ENCODE results near the gene ANKRD11.
A peak's percentile ranks its signal among the peaks of the same experiment; 100 is the strongest.
"Not testable (repeated sequence)": the region's sequence is repeated elsewhere in the genome, so short reads cannot be mapped to it uniquely, and the experiment has no call there.

Gene ANKRD11

DNA sequence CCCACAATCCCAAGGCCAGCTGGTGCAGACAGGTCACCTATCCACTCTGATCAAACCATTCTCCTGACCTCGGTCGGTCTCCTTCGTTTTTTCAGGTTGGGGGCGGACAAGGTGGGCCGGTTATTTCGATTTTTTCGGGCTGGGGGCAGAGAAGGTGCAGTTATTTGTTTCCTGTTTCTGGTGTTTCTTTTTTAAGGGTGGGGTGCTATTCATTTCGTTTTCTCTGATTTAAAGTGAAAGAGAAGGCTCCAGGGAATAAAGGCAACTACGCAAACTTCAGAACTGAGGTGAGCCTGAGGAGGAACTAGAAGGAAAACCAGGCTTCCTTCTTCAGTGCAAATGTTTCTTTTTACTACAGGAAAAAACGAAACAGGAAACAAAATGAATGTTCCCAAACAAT is 64.8 kb downstream of the ANKRD11 start:
- DNase-seq, result no peak

DNA sequence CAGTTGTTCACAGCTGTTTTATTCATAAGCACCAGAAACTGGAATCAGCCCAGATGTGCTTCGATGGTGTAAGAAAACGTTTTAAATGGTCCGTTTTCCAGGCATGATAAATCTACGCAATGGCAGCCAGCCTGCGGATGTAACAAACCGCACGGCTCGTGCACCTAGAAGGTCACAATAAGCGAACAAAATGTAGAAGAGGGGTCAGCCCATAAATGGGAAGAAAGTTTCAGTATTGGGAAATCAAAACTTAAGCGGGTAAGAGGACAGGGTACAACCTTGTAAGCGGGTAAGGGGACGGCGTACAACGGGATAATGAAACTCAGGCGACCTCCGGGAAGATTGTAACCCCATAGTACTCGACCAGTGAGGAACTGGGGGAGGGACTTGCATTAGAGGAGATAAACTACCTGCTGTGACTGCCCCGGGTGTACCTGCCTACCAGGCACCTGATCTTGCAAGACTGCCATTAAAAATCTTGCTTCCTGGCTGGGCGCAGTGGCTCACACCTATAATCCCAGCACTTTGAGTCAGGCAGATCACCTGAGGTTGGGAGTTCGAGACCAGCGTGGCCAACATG is 66.6 kb downstream of the ANKRD11 start:
- DNase-seq, result no peak

DNA sequence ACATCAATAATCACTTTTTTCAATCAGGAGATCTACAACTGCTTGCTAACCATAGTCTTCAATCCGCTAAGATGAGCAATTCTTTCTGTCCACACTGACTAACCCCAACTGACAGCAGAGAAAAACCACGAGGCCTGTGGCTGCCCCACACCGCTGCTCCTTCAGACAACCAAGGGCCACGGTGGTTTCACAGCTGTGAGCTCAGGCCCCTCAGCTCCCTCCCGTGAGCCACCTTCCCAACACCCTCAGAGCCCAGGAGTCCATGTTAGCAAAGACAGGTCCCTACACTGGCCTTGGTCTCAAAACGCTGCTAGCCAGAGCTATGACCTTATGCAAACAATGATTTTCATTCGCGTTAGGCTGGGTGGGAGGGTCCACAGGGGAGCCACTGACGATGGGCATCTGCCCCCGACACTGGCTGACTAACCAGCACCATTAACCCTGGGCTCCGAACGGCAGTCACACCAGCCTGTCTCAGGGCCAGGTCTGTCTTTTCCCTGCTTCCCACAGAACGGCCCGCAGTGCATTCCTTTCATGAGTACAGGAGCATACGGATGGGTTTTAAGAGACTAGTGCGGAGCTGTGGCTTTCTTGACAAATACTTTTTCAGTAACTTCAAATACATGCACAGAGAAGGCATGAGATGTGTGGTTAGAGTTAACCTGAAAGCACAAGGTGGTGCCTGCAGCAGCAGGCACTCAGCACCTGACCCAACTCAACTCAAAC is 67.3 kb downstream of the ANKRD11 start:
- peak; percentile 64 to 70 for DNase-seq

DNA sequence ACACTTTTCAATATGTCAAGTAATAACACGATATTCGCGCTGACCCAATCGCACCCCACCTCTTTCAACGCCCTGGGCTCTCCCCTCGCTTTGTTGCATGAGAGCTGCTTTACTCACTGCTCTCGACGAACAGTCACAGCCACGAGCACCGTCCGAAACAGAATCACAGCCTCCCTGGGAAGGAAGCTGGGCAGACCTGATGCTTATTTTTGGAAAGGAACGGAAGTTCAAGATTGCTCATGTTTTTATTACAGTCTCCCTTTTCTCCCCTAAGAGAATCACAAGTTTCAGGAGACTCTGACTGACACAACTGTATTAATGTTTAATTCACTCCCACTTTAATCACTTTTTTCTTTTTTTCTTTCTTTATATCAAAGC is 67.8 kb downstream of the ANKRD11 start:
- DNase-seq, result peak; percentile 55 to 56

DNA sequence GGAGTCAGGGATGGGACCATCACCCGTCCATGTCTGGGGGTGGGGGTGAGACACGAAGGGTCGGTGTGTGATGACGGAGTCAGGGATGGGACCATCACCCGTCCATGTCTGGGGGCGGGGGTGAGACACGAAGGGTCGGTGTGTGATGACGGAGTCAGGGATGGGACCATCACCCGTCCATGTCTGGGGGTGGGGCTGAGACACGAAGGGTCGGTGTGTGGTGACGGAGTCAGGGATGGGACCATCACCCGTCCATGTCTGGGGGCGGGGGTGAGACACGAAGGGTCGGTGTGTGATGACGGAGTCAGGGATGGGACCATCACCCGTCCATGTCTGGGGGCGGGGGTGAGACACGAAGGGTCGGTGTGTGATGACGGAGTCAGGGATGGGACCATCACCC is 69.1 kb downstream of the ANKRD11 start:
- not testable (repeated sequence) for DNase-seq

DNA sequence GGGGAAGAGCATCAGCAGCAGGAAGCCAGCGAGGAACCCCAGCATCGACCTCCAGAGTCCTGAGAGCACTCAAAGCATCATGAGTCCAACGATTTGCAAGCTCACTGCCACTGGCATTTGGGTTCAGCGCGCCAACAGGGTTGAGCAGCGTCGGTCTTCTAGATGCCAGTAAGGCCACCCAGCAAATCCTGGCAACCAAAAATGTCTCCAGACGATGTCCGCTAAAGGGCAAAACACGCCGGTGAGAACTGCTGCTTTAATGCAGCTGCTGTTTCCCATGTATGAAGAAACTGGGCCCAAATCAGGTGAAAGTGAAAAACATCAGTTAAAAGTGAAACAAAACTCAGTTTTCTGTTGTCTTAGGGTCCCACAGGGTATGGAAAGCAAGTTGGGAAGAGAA is 70.2 kb downstream of the ANKRD11 start:
- DNase-seq, result no peak

DNA sequence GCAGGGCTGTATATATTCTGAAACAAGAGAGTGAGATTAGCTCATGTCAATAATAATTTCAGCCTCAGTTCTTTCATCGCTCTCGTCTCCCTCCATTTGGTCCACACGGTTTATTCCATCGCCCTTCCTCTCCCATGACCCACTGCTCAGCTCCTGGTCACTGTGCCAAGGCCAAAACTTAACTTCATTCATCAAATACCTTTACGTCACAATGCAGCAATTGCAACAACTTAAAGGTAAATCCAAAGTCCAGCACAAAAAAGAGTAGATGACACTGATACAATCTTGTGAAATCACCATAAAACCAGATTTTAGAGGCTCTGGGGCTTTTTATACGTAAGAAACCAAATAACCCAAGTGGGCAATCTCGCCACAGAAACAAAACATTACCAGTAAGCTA is 72.0 kb downstream of the ANKRD11 start:
- no peak for DNase-seq

DNA sequence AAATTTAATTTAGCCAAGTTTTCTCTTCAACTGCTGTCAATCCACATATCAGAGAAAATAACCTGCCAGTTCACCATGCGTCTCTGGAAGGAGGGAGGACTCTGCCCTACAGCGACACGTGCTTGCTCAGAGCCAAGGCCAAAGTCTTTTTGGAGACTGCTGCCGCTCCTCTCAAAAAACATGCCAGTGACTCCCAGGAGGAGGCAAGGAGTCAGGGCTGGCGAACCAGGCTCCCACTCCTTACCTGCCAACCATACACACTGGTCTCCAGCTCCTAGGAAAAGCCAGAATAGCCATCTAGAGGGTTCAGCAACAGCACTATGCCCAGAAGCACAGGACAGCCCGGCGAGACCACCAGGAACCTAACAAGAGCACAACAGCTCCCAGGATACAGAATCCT is 73.0 kb downstream of the ANKRD11 start:
- DNase-seq, result no peak

DNA sequence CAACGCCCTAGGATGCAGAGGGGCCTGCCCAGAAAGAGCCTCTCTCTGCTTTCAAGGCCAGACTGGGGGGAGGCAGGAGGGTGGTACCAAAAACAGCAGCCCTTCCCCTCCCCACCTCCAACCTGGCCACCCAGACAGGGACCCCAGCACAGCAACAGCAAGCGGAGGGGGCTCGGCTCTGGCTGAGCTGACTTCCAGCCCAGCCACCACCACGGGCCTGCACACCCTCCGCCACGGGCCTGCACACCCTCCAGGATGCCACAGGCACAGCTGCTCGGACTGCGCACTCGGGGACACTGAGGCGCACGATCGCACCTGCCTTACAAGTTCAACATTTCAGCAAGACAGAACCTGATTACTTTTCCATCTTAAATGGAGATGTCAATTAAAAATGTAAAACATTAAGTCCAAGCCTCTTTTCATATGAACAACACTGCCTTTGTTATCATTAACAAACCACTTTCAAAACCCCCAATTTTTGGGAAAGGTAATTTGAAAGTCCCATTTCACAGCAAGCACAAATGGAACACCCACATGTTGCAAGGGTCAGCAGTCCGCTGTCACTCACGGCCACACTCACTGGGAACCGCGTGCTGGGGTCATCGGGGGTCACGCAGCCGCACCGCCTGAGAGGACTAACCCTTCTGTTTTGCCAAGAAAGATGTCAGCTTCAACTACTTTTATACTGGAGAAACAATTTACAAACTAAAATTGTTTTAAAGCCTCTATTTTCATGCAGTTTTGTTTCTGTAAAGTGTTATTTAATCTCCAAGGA is 76.4 kb downstream of the ANKRD11 start:
- no peak for DNase-seq

DNA sequence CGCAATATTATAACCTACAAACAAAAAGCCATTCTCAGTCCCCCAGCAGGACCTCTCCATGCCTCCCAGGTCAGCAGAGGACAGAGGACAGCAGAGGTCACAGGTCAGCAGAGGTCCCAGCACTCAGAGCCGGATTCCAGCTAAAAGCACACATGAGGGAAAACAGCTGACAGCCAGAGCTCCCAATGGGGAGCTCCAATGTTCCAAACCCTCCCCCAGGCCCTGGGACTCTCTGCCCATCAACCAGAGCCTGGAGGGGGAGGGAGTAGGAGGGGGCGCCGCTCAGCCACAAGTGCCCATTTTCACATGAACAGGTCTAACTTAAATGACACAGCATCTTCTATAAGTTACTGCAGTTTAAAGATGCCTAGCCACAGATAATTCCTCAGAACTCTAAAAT is 77.5 kb downstream of the ANKRD11 start:
- no peak for DNase-seq

DNA sequence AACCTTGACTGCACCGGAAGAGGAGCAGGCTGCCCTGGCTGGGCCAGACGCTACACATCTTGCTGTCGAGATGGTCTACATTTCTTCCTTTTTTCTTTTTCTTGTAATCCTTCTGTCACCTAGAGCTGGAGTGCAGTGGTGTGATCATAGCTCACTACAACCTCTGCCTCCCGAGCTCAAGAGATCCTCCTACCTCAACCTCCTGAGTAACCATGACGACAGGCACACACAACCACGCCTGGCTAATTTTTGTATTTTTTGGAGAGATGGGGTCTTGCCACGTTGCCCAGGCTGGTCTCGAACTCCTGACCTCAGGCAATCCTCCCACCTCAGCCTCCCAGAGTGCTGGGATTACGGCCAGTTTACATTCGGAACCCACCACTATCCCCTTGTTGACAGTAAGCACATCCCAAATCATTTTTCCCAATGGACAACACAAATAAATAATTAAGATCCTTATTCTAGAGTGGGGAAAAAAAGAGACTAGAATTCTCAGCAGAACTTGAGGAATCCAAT is 79.0 kb downstream of the ANKRD11 start:
- no peak for DNase-seq

DNA sequence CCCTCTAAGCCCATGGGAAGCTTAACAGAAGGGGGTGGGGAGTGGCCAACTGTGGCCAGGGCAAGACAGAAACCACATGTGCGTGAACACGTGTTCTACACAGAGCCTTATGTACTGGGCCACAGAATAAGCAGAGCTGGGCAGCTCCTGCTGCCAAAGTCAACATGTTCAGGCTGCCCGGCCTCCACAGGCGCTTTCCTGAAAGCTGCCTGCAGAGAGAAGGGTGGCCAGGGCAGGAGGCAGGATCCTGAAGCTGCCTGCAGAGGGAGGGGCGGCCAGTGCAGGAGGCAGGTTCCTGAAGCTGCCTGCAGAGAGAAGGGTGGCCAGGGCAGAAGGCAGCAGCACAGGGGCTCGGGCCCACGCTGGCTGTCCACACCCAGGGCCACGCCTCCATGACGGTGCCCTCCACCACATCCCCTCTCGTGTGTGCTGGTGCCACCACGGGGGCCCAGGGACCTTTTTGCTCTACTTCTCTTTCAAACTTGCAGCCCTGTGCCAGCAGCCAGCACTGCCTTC is 79.5 kb downstream of the ANKRD11 start:
- peak in 1 of 2 donors; percentile 21 for DNase-seq

DNA sequence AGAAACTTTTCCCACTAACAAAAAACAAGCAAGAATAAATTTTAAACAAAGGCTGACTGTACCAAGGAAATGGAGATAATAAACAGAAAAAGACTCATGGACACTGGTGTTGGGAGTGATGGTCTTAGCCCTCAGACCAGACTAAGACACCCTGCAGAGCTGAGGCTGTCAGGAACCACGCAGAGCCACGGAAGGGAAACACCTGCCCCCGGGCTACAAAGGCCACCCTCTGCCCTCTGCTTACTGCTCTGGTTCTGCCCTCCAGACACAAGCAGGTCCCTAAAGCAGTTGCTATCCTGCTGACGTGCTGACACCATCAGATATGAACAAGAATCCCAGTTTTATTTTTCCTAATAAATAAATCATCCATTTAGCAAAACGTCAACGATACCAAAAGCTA is 80.0 kb downstream of the ANKRD11 start:
- DNase-seq, result no peak

DNA sequence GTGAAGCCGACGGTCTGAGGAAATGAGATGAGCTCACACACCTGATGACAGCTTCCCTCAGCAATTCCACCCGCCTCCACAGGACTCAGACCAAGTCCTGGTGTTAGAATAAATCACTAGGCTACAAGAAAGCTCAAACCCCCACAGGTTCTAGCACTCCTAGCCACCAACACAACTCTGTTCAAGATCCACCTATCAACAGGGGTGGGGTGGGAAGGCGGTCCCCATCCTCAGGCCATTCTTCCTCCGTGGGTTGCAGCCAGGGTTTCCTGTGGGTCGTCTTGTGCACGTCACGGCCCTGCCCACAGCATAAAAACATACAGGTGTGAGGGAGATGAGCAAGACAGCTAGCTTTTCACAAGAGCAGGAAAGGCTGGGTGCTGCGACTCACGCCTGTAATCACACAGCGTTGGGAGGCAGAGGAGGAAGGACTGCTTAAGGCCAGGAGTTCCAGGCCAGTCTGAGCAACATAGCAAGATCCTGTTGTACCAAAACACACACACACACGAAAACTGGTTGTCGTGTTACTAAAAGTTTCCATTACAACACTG is 81.1 kb downstream of the ANKRD11 start:
- DNase-seq, result peak; percentile 51 to 53

DNA sequence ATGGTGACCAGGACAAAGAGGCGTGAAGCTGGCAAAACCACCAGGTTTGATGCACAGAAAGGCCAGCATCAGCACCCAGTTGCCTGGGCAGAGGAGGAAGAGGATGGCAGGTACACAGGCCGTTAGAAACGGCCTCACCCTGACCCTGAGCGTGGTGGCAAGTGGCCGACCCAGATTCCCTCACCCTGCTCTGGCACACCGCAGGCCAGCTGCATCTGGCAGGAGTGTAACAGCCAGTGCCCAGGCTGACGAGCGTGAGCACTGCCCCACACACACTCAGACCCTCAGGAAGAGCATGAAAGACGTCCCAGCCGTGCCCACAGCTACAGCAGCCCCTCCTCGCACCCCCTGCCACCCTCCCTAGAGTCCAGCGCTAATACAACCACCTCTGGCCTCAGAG is 82.0 kb downstream of the ANKRD11 start:
- DNase-seq, result no peak

DNA sequence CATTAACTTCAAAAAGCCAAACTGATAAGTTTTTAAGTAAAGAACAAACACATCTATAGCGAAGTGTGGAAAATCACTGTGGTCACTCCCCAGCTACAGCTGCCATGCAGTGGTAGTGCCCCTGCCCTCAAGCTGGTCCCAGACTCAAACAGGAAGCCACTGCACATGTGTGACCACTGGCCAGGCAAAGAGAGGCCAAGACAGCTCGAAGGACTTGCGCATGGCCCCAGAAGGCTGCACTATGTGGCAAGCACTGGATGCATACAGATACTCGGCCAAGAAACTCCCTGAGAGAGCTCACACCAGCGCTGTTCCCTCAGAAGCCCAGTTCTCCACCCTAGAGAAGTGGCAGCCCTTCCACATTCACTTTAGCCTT is 82.4 kb downstream of the ANKRD11 start:
- DNase-seq, result no peak

DNA sequence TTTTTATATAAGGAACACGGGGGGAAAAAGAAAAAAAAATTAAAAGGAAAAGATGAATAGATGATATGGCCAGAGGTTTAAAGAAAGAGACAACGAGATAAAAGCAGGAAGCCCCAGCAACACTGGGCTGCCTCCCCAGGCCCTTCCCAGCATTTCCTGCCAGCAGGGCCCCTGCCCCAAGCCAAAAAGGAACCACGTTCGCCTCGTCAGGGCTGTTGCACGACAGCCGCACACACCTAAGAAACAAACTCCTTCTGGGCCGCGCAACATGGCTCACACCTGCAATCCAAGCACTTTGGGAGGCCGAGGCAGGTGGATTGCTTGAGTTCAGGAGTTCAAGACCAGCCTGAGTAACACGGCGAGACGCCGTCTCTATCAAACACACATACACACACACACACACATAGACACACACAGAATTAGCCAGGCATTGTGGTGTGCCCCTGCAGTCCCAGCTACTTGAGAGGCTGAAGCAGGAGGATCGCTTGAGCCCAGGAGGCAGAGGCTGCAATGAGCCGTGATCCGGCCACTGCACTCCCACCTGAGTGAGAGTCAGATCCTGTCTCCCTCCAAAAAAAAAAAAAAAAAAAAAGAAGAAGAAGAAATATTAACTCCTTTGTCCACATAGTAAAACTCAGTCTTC is 83.0 kb downstream of the ANKRD11 start:
- peak in 1 of 2 donors; percentile 21 for DNase-seq

DNA sequence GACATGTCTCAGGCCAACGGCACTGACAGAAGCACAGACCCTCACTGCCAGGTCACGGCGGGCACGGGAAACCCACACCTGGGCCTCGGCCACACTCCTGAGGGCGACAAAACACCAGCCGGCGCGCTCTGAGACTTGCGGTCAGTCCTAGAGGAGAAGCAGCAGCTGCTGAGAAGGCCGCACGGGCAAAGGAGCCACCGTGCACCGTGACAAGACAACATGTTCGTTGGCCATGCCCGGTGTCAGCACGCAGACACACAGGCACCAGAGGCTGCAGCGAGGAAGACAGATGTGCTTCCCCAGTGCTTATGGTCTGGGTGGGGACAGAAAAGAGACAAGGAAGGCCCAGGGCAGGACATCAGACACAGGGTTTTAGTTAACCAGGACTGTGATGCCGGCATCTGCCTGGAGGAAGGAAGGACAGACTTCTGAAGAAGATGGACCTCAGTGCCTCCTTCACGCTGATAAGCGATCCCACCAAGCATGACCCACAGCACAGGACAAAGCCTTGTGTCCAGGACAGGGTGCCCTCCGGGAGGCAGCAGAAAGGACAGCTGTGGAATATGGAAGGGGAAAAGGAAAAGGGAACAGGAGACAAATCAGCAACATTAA is 84.0 kb downstream of the ANKRD11 start:
- no peak for DNase-seq

DNA sequence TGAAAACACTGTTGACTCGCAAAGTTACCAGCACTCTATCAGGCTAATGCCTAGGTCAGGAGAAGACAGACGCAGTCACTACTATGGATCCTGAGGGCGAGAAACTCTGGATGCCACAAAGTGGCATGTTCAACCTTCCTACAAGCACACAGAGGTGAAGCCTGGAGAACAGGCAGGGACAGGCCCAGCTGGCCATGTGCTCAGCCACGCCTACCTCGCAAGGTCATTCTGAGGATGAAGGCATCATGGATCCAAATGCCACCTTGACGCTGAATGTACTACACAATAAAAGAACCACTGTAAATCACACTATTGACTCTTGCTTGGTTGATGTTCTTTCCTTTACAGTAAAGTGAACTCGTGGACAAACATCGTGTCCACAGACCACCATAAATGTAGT is 85.8 kb downstream of the ANKRD11 start:
- no peak for DNase-seq

DNA sequence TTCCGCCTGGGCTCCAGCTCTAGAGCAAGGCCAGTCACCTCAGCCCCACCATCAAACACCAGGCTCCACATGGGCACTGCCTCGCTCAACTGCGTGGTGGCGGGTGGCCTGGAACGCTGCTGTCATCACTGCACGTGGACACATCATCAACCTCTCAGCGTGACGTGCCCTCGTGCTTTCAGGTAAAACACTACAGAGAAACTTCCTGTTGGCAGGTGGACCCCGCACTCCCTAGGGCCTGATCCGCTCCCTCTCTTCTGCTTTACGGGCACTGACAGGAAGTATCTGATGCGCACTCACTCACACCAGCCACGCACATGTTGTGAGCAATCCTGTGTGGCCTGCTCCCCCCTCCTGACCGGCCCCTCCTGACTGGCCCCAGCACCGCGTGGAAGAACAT is 87.4 kb downstream of the ANKRD11 start:
- peak in 1 of 2 donors; percentile 26 for DNase-seq

DNA sequence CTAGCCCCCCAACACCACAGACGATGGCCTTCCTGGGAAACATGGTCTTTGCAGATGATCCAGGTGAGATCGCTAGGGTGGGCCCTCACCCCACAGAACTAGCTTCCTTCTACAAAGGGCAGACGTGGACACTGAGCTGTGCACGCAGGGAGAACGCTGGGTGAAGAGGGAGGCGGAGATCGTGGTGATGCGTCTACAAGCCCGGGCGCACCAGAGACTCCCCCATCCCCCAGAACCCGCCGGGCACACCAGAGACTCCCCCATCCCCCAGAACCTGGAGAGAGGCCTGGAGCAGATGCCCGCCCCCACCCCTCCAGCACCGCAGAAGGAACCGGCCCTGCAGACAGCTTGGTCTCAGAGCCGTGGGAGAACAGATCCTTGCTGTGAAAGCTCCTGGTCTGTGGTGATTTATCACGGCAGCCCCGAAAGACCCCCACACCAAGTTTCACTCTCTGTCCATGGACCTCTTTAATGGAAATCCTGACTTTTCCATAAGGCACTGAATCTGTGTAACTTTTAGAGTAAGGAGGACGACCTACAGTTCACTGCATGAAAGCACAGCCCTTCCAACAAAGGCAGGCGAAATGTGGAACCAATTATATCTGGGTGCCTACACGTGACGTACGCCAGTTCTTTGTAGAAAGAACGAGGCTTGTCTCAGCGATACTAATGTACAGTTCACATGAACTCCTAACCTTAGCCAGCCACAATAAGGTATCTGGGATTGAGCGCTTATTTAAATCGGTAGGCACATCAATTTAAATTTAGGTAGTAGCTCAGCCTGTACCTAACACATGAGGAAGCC is 88.5 kb downstream of the ANKRD11 start:
- DNase-seq, result no peak

DNA sequence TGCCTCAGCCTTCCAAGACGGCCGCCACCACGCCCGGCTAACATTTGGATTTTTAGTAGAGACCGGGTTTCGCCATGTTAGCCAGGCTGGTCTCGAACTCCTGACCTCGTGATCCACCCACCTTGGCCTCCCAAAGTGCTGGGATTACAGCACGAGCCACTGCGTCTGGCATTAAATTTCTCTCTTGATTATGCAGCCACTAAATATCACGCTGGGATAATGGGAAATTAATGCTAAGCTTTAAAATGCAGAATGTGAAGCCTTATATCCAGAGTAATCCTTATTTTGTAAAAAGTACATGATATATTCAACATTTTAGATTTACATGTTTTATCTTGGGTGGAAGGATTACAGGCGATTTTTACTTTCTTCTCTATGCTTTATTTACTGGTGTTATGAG is 89.2 kb downstream of the ANKRD11 start:
- no peak for DNase-seq

Data from stimulated activated CD4-positive, alpha-beta T cell treated with anti-CD3 and anti-CD28 coated beads, Interleukin-2, amount 100 ng/mL, for 24 hours (primary cell).